Neural crest cell (in vitro differentiated cells): ENCODE results near the gene PHF23. TPM values are rescaled to one million over a fixed set of nuclear protein-coding genes. Genes with fewer than 3 reads are reported as not detected.
A peak's percentile ranks its signal among the peaks of the same experiment; 100 is the strongest.

ENCODE experiments used
- DNase-seq: peaks from one replicate; pipeline ENCODE4 v3.0.0; 2021; ENCODE audit warnings: low read depth, mixed read lengths, low spot score
- H3K27ac Mint-ChIP-seq: one replicate; pipeline ENCODE4 v1.8.0; 2021; ENCODE audit warnings: mild to moderate bottlenecking, mixed read lengths; ENCODE audit not compliant: unreplicated experiment
- H3K27me3 Mint-ChIP-seq: 2 replicates; pipeline ENCODE4 v1.8.0; 2021; ENCODE audit warnings: low read depth, mild to moderate bottlenecking, mixed read lengths
- H3K36me3 Mint-ChIP-seq: 2 replicates; pipeline ENCODE4 v1.8.0; 2021; ENCODE audit warnings: low read depth, mild to moderate bottlenecking, mixed read lengths
- H3K4me1 Mint-ChIP-seq: 2 replicates; pipeline ENCODE4 v1.8.0; 2021; ENCODE audit warnings: mixed read lengths
- H3K4me3 Mint-ChIP-seq: one replicate; pipeline ENCODE4 v1.8.0; 2021; ENCODE audit warnings: mild to moderate bottlenecking, mixed read lengths
- H3K9me3 Mint-ChIP-seq: 2 replicates; pipeline ENCODE4 v1.8.0; 2021; ENCODE audit warnings: mixed read lengths
- total RNA-seq: library from RNA; stranded (reverse); gene quantifications from 2 replicates; pipeline ENCODE4 v1.2.1, GENCODE V29; 2021
- TF ChIP-seq, protein P1 (sequence below): fragments of 200-600 bp; sonication (generic); conservative IDR thresholded peaks from 2 replicates; pipeline ENCODE4 v1.5.0; 2021; ENCODE audit warnings: antibody characterized with exemption, mild to moderate bottlenecking

PHF23 gene
- total RNA-seq, 1 donor from 2014 or later: 75.2 TPM

DNA sequence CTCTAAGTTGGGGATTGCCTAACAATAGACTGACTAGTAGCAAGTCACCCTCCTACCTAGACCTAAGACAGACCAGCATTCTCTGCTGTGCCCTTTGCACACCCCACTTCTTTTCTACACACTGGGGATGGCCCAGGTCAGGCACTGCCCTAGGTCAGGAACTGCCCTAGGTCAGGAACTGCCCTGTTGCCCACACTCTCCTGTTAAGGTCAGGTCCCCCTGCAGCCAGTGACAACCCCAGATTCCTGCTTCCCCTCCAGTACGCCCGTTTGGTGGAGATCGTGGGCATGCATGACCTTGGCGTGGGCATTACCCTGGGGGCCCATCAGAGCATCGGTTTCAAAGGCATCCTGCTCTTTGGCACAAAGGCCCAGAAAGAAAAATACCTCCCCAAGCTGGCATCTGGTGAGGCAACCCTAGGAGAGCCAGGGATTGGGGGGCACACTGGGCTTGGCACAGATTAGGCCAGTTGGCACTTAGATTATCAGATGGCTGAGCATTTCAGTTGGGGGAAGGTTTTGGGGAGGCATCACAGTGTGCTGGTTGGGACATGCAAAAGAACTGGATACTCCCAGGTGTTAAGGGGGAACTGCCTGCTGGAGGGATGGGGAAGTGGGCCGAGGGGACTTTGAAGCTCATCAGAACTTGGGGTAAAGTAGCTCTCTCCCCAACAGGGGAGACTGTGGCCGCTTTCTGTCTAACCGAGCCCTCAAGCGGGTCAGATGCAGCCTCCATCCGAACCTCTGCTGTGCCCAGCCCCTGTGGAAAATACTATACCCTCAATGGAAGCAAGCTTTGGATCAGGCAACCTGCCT is 17.8 kb downstream of the PHF23 start:
- TF ChIP-seq, protein P1, sequence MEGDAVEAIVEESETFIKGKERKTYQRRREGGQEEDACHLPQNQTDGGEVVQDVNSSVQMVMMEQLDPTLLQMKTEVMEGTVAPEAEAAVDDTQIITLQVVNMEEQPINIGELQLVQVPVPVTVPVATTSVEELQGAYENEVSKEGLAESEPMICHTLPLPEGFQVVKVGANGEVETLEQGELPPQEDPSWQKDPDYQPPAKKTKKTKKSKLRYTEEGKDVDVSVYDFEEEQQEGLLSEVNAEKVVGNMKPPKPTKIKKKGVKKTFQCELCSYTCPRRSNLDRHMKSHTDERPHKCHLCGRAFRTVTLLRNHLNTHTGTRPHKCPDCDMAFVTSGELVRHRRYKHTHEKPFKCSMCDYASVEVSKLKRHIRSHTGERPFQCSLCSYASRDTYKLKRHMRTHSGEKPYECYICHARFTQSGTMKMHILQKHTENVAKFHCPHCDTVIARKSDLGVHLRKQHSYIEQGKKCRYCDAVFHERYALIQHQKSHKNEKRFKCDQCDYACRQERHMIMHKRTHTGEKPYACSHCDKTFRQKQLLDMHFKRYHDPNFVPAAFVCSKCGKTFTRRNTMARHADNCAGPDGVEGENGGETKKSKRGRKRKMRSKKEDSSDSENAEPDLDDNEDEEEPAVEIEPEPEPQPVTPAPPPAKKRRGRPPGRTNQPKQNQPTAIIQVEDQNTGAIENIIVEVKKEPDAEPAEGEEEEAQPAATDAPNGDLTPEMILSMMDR: no peak
- peaks cover 33% of the 10 kb centered on the region for H3K27me3 Mint-ChIP-seq
- no peak for DNase-seq
- peak overlapping the region; percentile 58 for H3K27ac Mint-ChIP-seq
- H3K4me1 Mint-ChIP-seq: peaks cover 42% of the 10 kb centered on the region
- peaks cover 9% of the 10 kb centered on the region for H3K36me3 Mint-ChIP-seq
- H3K9me3 Mint-ChIP-seq: no peaks in the 10 kb centered on the region
- H3K4me3 Mint-ChIP-seq: peak overlapping the region; percentile 98

DNA sequence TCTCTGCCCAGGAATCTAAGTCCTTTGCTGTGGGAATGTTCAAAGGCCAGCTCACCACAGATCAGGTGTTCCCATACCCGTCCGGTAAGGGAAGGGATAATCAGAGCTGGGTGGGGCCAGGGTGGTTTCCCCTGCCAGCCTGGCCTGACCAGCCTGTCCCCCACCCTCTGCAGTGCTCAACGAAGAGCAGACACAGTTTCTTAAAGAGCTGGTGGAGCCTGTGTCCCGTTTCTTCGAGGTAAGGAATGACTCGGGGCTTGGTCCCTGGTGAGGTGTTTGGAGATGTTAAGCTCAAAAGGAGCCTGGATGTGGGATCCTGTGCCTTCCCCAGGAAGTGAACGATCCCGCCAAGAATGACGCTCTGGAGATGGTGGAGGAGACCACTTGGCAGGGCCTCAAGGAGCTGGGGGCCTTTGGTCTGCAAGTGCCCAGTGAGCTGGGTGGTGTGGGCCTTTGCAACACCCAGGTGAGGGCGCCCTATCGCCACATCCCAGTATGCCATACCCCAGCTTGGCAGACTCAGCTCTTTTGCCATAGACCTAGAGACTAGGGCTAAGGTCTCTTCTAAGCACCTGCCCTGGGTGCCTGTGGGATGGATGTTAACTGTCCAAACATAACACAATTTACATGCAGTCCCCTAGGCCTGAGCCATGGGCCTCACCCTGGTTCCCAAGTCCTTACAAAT is 18.5 kb downstream of the PHF23 start:
- no peaks in the 10 kb centered on the region for H3K9me3 Mint-ChIP-seq
- TF ChIP-seq, protein P1: peak; percentile 56
- H3K4me1 Mint-ChIP-seq: peaks cover 50% of the 10 kb centered on the region
- peaks cover 39% of the 10 kb centered on the region for H3K27me3 Mint-ChIP-seq
- peaks cover 9% of the 10 kb centered on the region for H3K36me3 Mint-ChIP-seq
- H3K4me3 Mint-ChIP-seq: peak overlapping the region; percentile 98
- H3K27ac Mint-ChIP-seq: peak overlapping the region; percentile 94
- no peak for DNase-seq

DNA sequence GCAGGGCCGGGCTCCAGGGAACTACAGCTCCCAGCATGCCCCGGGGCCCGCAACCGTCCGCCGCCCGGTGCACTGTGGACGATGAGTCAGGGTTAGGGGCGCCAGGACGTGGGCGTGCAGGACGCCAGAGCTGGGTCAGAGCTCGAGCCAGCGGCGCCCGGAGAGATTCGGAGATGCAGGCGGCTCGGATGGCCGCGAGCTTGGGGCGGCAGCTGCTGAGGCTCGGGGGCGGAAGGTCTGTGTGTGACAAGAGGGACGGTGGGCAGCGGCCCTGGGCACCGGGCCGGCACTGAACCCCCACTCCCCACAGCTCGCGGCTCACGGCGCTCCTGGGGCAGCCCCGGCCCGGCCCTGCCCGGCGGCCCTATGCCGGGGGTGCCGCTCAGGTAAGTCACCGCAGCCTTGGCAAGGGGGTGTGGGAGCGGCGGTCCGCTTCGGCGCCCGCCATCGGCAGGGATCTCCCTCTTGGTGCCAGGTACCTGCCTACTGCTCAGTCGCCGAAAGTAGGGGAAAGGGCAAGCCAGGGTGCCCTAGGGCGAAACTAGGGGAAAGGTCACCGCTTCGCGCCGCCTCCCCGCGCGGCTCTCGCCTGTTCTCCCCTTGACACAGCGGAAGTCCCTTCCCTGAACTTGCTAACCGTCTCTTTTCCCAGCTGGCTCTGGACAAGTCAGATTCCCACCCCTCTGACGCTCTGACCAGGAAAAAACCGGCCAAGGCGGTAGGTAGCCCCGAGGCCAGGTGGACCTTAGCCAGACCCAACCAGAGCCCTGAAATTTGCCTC is 19.3 kb downstream of the PHF23 start, which contains the start of the genes ACADVL and DLG4:
Gene ACADVL, plus strand, starts transcription at position 127 of the 781 bp plus-strand sequence. Its CDS starts 47 bp downstream, at position 174.
Gene DLG4, minus strand, starts transcription at position 25 of the 781 bp plus-strand sequence.
- Mint-ChIP-seq H3K4me1 (peaks cover 57% of the 10 kb centered on the region), H3K27ac (peak within 1 kb of the TSS; percentile 99), H3K36me3 (peaks cover 9% of the 10 kb centered on the region), H3K4me3 (peak within 1 kb of the TSS; percentile 98), H3K27me3 (peaks cover 43% of the 10 kb centered on the region), H3K9me3 (no peaks in the 10 kb centered on the region)
- peak; percentile 80 for DNase-seq
- TF ChIP-seq, protein P1: no peak

DNA sequence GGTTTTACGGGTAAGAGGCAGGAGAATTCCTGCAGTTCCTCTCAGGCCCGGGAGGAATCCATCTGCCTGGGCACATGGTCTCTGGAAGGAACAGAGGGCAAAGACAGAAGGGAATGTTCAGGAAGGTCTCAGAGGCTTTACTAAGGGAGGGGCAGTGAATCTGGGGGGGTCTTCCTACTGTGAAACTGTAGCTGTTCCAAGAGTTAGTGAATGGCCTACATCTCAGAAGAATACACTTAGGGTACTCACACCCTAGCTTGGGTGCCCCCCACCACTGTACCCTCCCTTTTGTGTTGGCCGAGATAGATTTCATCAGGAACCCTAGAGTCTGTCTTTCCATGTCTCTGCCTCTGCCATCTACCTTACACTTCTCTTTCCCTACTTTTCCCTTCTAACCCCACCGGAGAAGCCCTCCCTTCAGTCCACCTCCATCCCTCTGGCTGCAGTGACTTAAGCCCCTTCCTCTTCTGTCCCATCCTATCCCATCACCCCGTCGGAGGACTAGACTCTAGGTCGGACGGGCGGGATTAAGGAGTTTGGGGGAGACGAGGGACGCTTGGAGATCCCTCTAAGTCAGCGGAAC is 19.9 kb downstream of the PHF23 start:
- Mint-ChIP-seq H3K27me3 (peaks cover 49% of the 10 kb centered on the region), H3K4me1 (peaks cover 64% of the 10 kb centered on the region), H3K36me3 (peaks cover 9% of the 10 kb centered on the region), H3K9me3 (no peaks in the 10 kb centered on the region), H3K4me3 (peak overlapping the region; percentile 98), H3K27ac (peak overlapping the region; percentile 99)
- TF ChIP-seq, protein P1: no peak
- no peak for DNase-seq

DNA sequence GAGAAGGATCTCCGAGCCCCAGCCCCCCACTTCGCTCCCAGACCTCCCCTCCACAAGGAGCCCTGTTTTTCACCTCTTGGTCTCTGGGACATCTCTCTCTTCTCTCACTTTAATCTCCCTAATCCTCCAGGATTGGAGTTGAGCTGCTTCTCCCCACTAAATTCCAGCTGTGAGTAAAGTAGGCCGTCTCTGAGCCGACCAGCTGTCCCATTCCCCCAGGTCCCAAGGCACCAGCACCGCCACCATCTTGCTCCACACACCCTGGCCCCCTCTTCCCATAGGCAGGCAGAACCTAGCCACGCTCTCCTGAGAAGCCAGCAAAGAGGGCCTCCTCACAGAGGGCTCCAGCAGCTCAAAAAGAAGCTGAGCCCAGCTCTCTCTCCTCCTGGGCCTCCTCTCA is 20.5 kb downstream of the PHF23 start:
- Mint-ChIP-seq H3K27me3 (peaks cover 54% of the 10 kb centered on the region), H3K4me3 (peak overlapping the region; percentile 98), H3K4me1 (peaks cover 69% of the 10 kb centered on the region), H3K9me3 (no peaks in the 10 kb centered on the region), H3K36me3 (peaks cover 5% of the 10 kb centered on the region), H3K27ac (peak overlapping the region; percentile 67)
- TF ChIP-seq, protein P1: no peak
- no peak for DNase-seq
